ELF-1 (cell line): ENCODE results near the gene E2F3.

Experiments used
- DNase-seq: peaks from one replicate; pipeline ENCODE4 v3.0.0-alpha.2; 2016; ENCODE audit warnings: low read depth, low spot score

Gene E2F3

DNA sequence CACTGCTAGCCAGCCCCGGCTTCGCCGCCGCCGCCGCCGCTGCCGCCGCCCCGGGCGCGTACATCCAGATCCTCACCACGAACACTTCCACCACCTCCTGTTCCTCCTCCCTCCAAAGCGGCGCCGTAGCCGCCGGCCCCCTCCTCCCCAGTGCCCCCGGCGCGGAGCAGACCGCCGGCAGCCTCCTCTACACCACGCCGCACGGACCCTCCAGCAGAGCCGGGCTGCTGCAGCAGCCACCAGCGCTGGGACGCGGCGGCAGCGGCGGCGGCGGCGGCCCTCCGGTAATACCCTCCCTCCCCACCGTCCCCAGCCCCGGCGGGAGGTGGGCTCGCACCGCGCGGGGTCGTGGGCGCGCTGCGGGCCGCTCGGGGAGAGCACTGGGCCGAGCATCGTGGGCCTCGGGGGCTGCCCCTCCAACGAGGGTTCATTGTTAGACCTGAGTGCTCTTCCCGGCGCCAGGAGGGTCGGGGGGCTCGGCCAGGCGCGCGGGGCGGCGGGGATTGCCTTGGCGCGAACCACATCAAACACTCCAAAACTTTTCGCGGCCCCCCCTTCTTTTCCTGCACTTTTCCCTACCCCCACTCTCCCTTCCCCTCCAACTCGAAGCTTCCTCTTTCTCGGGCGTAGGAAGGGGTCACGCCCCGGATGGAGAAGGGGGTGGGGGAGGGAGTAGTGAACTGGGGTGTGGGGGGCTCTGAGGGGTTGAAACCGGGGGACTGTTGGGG, 827 bp downstream of the E2F3 start:
- DNase-seq, result peak; percentile 77

DNA sequence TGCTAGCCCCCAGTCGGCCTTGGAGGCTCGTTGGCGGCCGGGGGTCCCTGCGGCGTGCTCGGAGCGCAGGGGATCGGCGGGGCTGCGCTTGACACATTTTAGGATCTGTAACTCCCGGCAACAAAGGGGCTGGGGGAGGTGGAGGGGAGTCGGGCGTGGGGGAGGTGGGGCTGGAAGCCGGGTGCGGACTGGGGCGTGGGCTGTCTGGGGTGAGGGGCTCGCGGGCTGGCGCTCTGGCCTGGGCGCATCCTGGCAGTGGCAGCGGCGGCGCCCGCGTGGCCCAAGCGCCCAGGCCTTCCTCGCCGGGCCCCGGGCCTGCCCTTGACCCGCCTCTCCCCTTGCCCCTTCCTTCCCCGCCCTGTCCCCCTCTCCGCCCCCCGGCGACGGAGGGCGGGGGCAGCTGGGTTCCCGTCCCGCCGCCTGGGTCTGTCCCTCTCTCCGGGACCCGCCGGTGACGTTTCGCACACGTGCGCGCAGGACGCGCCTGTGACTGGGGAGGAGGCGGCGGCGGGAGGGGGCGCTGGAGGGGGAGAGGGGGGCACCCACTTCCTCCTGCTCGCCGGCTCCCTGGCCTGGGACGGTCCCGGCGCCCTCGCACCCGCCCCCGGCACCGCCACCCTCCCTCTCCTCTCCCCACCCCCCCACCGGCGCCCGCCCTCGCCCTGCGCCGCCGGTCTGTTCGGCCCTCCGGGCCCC, 1.5 kb downstream of the E2F3 start:
- DNase-seq, result peak; percentile 70

DNA sequence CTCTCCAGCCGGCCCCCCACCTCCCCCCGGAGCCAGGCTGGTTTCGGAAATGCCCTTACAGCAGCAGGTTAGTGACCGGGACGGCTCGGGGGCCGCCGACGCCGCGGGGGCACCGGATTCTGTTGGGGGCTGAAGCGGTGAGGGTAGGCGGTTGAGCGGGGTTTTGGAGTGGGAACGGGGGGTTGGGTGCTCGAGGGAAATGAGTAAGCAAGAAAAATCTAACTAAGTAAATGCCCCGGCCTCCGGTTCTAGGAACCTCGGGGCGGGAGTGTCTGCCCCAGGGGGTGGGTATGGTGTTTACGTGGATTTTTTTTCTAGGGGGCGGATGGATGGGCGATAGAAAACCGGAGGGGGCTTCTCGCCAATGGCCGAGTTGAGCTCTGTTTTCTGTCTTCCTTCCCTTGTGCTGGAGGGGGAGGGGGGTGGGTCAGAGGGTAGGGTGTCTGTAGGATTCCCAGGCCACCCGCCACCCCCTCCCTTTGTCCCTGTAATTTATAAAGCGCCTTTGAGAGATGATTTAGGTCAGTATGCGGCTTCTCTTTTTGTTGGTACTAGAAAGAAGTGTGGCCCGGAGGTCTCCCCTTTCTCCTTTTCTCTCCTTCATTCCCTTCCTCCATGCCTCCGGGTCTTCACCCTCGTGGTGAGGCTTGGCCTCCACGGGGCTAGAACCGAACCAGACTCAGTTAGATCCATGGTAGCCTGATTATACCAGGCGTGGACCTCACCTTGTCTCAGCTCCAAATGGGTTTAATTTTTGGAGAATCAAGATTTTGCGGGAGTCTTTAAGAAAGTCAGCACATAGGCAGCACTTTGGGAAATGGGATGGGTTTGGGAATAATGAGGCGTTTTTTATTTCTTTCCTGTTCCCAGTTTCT, 2.3 kb downstream of the E2F3 start:
- DNase-seq, result peak; percentile 79

DNA sequence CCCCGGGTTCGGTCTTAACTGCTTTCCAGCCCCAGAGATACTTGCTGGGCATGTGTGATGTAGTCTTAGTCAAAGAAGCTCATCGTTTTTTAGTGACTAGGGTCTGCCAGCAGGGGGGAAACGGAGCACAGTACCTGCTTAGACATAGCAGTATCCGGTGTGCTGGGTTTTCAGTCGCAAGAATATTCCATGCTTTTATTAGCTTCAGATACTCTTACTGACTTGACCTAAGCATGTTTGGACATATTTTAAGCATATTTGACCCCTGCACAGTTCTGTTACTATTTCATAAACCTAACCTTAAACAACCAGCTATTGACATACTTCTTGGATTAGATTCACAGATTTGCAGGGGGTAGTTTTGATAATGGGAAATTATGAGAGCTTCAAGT, 3.0 kb downstream of the E2F3 start:
- DNase-seq, result peak; percentile 81

DNA sequence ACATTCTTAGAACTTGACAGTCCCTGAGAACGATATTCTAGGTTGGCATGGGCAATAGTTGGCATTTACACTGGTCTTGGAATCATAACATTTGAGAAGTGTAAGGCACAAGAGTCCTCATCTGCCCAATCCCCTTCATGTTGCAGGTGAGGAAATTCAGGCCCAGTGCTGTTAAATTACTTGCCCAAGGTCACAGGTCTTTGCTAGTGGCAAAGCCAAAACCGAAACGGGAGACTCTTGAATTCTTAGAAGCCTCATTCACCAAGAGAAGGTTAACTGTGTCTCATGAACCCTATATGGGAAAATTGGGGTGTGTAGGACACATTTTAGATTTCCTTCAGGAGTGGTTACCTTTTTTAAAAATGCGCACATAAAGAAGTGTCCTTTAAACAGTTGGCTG, 7.2 kb downstream of the E2F3 start:
- no peak for DNase-seq

DNA sequence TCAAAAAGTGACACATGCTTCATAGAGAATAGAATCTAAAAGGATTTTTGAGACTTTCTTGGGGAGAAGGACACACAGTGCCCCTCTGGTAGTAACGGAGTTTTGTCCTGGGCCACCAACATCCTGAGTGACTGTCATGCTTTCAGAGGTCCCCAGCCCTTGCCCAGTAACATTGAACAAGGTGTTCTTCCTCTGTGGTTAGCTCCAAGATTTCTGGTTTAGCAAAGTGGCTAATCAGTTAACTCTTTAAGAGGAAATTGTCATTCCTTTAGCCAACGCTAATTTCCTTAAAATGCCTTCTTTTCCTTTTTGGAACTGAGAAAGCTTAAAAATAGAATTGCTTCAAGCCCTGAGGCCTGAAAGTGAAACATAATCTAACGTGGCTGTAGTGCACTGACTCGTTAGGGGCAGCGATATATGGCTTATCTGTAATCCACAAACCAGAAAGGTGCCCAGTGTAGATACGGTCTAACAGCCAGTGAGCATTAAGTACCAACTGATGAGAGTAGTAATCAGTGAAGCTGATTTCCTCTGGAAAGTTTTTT, 7.8 kb downstream of the E2F3 start:
- no peak for DNase-seq

DNA sequence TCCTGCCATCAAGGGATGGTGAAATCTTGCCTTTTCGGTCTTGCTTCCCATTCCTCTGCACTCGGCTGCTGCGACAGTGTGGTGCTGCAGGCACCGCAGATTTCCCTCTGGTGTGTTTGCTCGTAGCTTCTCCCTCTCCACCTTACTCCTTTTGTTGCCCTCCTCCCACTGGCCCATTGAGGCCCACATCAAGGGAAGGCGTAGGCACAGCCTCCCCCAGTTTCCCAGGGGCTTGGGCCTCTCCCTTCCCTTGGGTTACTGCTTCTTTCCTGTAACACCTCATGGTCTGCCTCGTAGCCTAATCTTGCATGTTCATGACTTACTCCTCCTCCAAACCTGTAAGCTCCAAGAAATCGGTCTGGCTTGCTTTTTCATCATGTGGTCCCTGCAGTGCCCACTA, 9.9 kb downstream of the E2F3 start:
- no peak for DNase-seq

DNA sequence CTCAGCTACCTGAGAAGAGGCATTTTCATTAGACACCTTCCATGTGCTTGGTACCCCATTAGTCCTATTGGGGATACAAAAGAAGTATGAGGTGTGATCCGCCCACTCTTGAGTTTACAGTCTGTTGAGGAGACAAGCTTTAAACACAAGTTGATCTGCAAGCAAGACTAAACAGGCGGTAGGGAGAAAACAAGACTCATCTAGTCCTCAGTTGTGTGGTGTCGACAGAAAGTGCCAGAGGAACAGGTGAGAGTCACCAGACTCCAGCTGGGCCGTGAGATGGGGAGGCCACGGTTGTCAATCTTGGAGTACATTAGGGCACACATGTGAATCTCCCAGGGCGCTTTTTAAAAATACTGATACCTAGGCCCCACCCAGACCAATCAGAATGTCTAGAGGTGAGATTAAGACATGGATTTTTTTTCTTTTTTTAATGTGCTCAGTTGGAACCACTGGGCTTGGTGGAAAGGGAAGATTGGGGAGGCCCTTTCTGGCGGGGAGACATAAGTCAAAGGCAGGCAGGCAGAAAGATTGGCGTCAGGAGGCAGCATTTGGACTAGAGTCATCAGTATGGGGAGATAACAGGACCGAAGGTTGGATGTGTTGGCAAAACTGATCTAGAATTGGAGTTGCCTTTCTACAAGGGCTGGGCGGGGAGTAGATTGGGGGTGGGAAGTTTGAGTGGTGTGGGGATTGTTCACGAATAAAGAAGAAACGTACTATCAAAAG, 10.4 kb downstream of the E2F3 start:
- DNase-seq, result no peak

DNA sequence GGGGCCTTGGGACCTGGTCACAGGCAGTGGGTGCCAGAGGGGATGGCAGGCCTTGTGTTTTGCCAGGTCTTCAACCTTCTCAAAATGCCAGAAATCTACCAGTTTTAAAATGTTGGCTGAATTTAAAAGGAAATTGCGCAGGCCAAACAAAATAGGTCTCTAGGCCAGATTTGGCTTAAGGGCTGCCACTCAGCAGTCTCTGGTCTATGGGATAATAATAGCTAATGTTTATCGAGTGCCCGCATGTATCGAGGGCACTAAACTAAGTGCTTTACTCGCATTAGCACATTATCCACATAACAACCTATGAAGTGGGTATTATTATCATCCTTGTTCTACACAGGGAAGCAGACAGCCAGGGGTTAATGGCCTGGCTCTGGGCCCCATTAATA, 11.0 kb downstream of the E2F3 start:
- DNase-seq, result no peak

DNA sequence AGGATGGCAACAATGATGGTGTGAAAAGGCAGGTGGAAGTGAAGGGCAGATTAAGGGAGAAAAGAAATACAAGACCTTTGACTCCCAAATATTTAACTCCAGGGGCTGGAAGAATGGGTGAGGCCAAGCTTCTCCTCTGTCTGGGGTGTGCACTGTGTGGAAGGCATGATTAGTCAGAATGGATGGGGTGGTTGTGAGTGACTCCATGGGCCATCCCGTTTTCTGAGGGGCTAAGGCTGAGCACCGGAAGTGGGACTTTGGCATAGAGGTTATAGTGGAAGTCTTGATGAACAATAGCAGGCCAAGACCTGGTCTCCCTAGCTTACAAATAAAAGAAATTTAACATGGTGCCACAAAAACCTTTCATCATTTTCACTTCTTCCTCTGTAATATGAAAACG, 12.1 kb downstream of the E2F3 start:
- DNase-seq, result no peak

DNA sequence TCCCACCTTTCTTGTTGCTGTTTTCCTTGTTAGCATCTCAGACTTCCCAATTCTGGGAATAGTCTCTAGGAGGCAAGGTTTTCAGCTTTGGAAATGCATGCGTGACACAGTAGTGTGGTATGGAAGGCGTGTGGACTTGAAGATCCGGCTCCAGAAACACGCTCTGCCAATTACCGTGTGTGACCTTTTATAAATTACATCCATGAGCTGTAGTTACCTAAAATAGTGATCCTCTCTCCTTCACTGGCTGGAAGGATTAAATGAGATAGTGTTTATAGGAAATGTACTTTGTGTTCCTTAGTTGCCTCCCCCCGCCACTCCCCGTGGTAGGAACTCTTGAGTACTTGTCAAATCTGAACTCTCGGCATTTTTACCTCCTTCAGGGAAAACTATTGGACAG, 13.0 kb downstream of the E2F3 start:
- no peak for DNase-seq

DNA sequence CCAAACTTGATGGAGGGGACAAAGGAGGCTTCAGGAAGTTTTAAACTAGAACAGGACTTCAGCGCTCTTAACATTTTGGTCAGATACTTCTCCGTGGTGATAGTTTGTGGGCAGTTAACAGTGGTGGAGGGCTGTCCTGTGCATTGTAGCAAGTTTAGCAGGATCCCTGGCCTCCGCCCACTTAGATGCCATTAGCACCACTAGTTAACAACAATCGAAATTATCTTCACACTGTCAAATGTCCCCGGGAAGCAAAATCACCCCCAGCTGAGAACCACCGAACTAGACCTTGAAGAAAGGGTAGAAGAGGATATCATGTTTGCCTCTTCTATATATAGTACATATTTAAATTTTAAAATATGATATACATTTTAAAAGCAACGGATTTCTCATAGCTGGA, 13.6 kb downstream of the E2F3 start:
- no peak for DNase-seq

DNA sequence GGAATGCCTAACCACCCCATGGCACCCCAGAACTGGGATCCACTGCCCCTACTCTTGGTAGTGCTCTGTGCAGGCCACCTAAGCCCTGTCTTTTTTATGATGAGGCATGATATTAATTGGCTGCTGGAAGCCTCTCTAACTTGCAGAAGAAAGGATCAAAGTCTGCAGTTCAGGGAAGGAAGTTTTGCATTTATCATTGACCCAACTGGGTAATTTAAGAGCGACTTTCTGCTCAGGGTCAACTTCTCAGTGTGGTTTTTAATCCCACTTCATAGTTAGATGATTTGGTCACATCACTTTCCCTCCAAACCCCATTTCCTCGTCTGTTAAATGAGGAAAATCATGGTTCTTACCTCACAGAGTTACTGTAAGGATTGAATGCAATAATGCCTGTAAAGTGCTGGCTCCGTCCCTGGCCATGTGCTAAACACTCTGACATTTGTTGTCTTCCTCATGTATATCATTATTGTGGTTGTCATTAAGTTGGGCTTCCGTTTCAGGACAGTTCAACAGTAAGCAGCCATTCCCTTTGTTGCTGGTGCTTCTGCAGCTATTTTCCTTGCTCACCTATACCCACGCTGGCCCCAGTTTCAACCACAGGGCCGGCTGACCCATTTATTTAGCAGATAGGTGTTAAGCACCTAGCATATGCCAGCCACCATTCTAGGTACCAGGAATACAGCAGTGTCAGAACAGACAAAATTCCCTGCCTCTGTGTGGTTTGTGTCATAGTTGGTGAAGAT, 14.2 kb downstream of the E2F3 start:
- no peak for DNase-seq

DNA sequence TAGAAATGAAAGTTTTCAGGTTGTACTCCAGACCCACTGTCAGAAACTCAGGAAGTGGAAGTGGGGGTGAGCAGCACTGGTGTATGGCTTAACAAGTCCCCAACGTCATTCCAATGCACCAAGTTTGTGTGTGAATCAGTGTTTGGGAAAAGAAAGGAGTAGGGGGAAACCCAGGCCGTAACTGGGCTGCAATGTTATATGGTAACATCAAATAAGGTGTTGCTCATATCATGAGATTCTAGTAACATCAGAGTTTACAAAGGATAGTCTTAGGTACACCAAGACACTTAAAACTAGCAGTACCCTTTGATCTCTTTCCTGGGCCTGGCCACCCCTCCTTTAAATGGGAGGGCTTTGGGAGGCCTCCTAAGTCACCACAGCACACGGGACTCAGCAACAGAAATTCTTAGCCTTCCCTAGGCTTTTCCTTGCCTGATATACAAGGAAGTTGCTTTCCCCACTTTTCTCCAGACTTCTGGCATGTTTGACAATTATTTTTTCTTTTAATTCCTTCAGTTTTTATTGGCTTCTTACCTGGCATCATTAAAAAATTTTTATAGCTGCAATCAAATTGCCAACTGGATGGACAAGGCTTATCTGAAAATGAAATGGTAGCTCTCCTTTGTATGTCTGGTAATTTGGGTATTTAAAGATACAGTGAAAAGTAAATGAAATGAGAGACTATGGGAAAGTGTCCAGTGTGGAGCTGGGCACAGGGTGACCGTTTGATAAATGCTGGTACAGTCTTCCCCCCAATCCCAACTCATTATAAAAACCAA, 15.1 kb downstream of the E2F3 start:
- no peak for DNase-seq

DNA sequence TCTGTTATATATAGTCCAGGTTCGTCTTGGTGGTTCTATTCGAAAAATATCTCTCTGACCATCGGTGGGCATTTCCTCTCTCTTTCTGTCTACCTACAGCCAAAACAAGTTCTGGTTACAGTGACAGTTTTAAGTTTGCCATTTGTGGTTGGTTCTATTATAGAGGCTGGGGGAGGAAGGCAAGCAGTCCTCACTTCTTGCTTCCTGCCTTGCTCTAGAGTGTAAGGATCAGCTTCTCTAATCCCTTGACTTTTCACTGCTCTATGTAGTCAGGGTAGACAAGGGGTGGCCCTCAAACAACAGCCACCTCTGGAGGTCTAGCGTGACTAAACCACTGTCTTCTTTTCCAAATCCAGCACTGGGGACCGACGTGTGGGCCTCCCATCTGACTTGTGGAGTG, 16.1 kb downstream of the E2F3 start:
- no peak for DNase-seq

DNA sequence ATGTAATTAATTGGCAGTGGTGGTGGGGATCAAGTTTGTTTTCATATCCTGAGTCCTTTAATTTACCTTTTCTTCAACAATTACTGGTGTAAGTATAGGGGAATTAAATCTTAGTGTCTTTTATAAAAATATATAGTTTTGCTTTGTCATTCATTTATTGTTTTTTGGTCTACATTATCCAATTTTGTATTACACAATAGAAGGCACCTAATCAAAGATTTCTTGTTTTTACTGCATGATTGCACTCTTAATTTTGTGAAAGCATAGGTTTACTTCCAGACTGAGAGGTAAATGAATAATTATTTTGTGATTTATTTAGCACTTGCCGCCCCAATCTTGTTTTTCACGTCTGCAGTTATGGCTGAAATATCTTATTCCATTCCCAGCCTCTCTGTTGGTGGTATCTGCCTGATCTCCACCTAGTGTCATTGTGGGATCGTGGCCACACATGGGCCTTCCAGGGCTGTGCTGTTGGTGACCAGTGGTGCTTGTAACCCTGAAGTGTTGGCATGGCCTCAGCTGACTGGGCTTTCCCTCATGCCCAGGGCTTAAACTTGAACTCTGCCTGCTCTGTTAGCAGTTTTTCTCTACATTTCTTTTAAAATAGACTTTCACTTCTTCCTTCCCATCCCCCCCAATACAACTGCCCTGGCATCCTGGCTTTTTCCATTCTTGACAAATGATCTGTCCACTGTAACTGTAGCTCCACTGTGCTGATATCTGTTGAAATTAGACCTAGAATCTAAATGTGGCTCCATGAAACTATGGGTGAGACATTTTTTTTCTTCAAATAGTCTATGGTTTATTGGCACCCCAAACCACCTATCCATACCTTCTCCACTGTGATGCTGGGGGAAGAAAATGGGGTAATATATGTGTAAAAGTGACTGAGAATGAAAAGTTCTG, 24.8 kb downstream of the E2F3 start:
- no peak for DNase-seq

DNA sequence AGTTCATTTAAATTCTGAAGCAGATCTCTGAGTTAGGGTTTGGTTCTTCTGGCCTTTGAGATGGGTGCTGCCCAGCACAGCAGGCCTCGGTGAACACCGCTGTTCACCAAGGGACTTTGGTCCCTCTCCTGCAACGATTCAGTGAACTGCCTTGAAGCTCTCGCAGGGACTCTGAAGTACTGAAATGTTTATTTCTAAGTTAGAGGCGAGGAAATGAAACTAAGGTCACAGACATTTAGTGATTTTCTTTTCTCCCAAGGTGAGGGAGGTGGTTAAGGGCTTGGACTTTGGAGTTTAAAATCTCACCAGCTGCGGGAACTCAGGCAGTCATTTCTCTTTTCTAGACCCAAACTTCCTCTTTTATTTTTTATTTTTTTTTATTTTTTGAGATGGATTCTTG, 26.2 kb downstream of the E2F3 start:
- no peak for DNase-seq

DNA sequence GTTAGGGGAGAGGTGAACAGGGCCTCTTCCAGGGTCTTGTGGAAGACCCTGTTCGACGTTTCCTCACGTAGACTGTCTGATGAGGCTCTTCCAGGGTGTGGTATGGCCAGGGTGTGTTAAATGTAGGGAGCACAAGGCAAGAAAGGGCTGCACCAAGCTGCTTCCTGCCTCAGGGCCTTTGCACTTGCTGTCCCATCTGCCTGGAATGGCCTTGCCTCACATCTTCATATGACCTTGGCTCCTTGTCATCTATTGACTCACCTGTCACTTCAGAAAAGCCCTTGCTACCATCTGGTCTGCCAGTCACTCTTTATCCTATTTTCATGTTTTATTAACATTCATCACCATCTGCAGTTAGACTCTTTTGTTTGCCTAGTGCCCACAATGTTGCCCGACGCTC, 31.0 kb downstream of the E2F3 start:
- no peak for DNase-seq

DNA sequence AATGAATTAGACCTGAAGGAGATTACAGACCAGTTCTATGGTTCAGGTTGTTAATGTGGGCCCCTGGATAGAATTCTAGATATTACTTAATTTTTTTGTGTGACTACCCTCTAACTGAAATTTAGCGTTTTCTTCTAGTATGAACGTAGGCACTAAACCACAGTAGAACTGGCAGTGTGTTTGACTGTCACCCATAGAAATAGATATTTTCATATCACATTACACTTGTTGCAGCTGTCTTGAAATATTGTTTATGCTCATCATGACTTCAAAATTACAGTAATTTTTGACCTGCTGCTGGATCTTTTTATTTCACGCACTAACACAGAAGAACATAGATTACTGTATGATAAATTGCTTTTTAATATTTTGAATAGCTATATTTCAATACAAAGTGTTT, 31.6 kb downstream of the E2F3 start:
- no peak for DNase-seq
